Neuronal stem cell (in vitro differentiated cells): ENCODE results near the gene NPTN.
"Not testable (repeated sequence)": the region's sequence is repeated elsewhere in the genome, so short reads cannot be mapped to it uniquely, and the experiment has no call there.

ENCODE experiments used
- DNase-seq: peaks from one replicate; pipeline ENCODE4 v3.0.0-alpha.2; 2013; ENCODE audit warnings: low spot score
- H2AFZ ChIP-seq: one replicate; pipeline ENCODE4 v1.6.1; 2013; ENCODE audit warnings: mild to moderate bottlenecking, low read length, inconsistent platforms
- H2AK5ac ChIP-seq: 2 replicates; pipeline ENCODE4 v1.6.1; 2013; ENCODE audit warnings: low read depth, mild to moderate bottlenecking, inconsistent platforms, low read length, moderate library complexity, mixed read lengths
- H2BK120ac ChIP-seq: 2 replicates; pipeline ENCODE4 v1.6.1; 2013; ENCODE audit warnings: low read depth, mild to moderate bottlenecking, inconsistent platforms, low read length, moderate library complexity, mixed read lengths
- H2BK12ac ChIP-seq: one replicate; pipeline ENCODE4 v1.6.1; 2013; ENCODE audit warnings: low read length, inconsistent platforms
- H2BK15ac ChIP-seq: 2 replicates; pipeline ENCODE4 v1.6.1; 2013; ENCODE audit warnings: mild to moderate bottlenecking, low read length, inconsistent platforms, mixed read lengths
- H2BK5ac ChIP-seq: one replicate; pipeline ENCODE4 v1.6.1; 2013; ENCODE audit warnings: inconsistent platforms, mild to moderate bottlenecking, low read length, moderate library complexity
- H3K14ac ChIP-seq: one replicate; pipeline ENCODE4 v1.6.1; 2013; ENCODE audit warnings: low read length, inconsistent platforms
- H3K18ac ChIP-seq: 2 replicates; pipeline ENCODE4 v1.6.1; 2013; ENCODE audit warnings: low read length, inconsistent platforms
- H3K23ac ChIP-seq: 2 replicates; pipeline ENCODE4 v1.6.1; 2013; ENCODE audit warnings: low read depth, mild to moderate bottlenecking, mixed read lengths, low read length, inconsistent platforms; ENCODE audit not compliant: poor library complexity
- H3K27ac ChIP-seq: replicated peaks from 3 replicates; pipeline ENCODE4 v1.5.1; 2013; ENCODE audit warnings: low read length, inconsistent platforms
- H3K27me3 ChIP-seq, 3 experiments: 2 replicates each; pipeline ENCODE4 v1.6.1; 2013; ENCODE audit warnings: low read length in 3 of 3, mild to moderate bottlenecking in 2 of 3, inconsistent platforms in 1 of 3, low read depth in 1 of 3, mixed read lengths in 1 of 3, moderate library complexity in 1 of 3; ENCODE audit not compliant: control insufficient read depth in 3 of 3, insufficient read depth in 3 of 3
- H3K36me3 ChIP-seq, 2 donors: replicated peaks in 1 of 2; 2 replicates each; pipeline ENCODE4 v1.6.1; 2013; ENCODE audit warnings: low read length in 2 of 2; ENCODE audit not compliant: control insufficient read depth in 2 of 2, insufficient read depth in 2 of 2
- H3K4ac ChIP-seq: 2 replicates; pipeline ENCODE4 v1.6.1; 2013; ENCODE audit warnings: inconsistent platforms, mild to moderate bottlenecking, low read length, moderate library complexity
- H3K4me1 ChIP-seq, 2 donors: 1 replicate in 1 of 2; 2 replicates in 1 of 2; pipeline ENCODE4 v1.6.1; 2013; ENCODE audit warnings: low read length in 2 of 2, low read depth in 1 of 2; ENCODE audit not compliant: control insufficient read depth in 2 of 2, insufficient read depth in 1 of 2
- H3K4me2 ChIP-seq: one replicate; pipeline ENCODE4 v1.6.1; 2013; ENCODE audit warnings: mild to moderate bottlenecking, low read length, inconsistent platforms; ENCODE audit not compliant: insufficient read depth, poor library complexity, severe bottlenecking
- H3K4me3 ChIP-seq, 2 donors: 2 replicates each; pipeline ENCODE4 v1.5.1; 2013; ENCODE audit warnings: low read length in 2 of 2, mild to moderate bottlenecking in 2 of 2, inconsistent platforms in 1 of 2, moderate library complexity in 1 of 2
- H3K79me1 ChIP-seq: one replicate; pipeline ENCODE4 v1.6.1; 2013; ENCODE audit warnings: low read depth, mild to moderate bottlenecking, inconsistent platforms, low read length, moderate library complexity
- H3K9ac ChIP-seq: one replicate; pipeline ENCODE4 v1.6.1; 2013; ENCODE audit warnings: mild to moderate bottlenecking, low read depth, low read length, inconsistent platforms; ENCODE audit not compliant: poor library complexity
- H3K9me3 ChIP-seq, 2 donors: replicated peaks in 1 of 2; 2 replicates each; pipeline versions ENCODE3 to v1.6.1; 2013; ENCODE audit warnings: low read length in 2 of 2, mild to moderate bottlenecking in 2 of 2, inconsistent platforms in 1 of 2, low read depth in 1 of 2, mixed read lengths in 1 of 2, moderate library complexity in 1 of 2; ENCODE audit not compliant: control insufficient read depth in 2 of 2, insufficient read depth in 1 of 2
- H4K8ac ChIP-seq: one replicate; pipeline ENCODE4 v1.6.1; 2013; ENCODE audit warnings: low read depth, mild to moderate bottlenecking, inconsistent platforms, low read length, moderate library complexity
- H4K91ac ChIP-seq: one replicate; pipeline ENCODE4 v1.6.1; 2013; ENCODE audit warnings: low read length, low read depth, mild to moderate bottlenecking, inconsistent platforms; ENCODE audit not compliant: poor library complexity
- WGBS, 2 donors: extraction: QIAGEN DNeasy Blood & Tissue Kit; methylation state at CpG; one replicate each; pipeline ENCODE4 v1.1.7; 2013; ENCODE audit warnings: missing lambda C conversion rate in 2 of 2, mixed read lengths in 1 of 2; ENCODE audit not compliant: insufficient read length in 2 of 2, insufficient replicate concordance in 1 of 2; ENCODE audit errors: extremely low coverage in 2 of 2; 5-methylcytosine and 5-hydroxymethylcytosine counted together

Gene NPTN

DNA sequence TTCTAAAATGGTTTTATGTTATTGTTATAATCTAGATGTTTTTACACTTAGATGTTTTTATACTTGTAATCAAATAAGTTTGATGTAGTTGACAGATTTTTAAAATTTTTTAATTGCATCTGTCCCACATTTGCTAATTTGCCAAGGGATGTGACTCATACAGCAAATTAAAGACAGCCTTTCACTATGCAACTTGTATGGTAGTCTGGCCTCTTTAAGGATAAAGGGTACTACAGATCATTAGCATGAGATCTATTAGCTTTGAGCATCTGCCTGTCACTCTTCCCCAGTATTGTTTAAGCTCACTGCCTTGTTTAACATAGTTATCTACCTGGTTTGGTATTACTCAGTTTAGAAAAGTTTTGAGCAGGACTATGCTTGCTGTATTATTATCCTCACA is 83.0 kb downstream of the NPTN start:
- H2AFZ ChIP-seq, result no peak overlapping the region
- no peak overlapping the region for H4K8ac ChIP-seq
- no peak overlapping the region for H2BK5ac ChIP-seq
- no peak for DNase-seq
- H2BK12ac ChIP-seq, result no peak overlapping the region
- no peak overlapping the region for H3K4me2 ChIP-seq
- no peaks in the 10 kb centered on the region for H3K79me1 ChIP-seq
- H3K9me3 ChIP-seq, result no peaks in the 10 kb centered on the region
- H4K91ac ChIP-seq, result no peak overlapping the region
- H2AK5ac ChIP-seq, result no peak overlapping the region
- no peak overlapping the region for H2BK120ac ChIP-seq
- no peak overlapping the region for H3K14ac ChIP-seq
- no peaks in the 10 kb centered on the region for H3K27me3 ChIP-seq
- no peak overlapping the region for H3K4ac ChIP-seq
- no peak overlapping the region for H3K18ac ChIP-seq
- H3K27ac ChIP-seq, result no peak overlapping the region
- H3K36me3 ChIP-seq, result no peaks in the 10 kb centered on the region
- H3K4me3 ChIP-seq, result no peak overlapping the region
- H3K4me1 ChIP-seq, result no peaks in the 10 kb centered on the region
- no peak overlapping the region for H2BK15ac ChIP-seq
- no peak overlapping the region for H3K9ac ChIP-seq
- H3K23ac ChIP-seq, result no peak overlapping the region

DNA sequence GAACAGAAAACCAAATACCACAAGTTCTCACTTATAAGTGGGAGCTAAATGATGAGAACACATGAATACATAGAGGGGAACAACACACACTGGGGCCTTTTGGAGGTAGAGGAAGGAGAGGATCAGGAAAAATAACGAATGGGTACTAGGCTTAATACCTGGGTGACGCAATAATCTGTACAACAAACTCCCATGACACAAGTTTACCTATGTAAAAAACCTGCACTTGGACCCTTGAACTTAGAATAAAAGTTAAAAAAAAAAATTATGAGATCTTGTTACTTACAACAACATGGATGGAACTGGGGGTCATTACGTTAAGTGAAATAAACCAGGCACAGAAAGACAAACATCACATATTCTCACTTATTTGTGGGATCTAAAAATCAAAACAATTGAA is 84.3 kb downstream of the NPTN start:
- DNase-seq, H4K91ac ChIP-seq, H3K27me3 ChIP-seq, H2AFZ ChIP-seq, H3K4ac ChIP-seq, H4K8ac ChIP-seq, H2AK5ac ChIP-seq, H3K4me2 ChIP-seq, H3K27ac ChIP-seq, H3K36me3 ChIP-seq, H3K79me1 ChIP-seq, H3K23ac ChIP-seq, H3K9ac ChIP-seq, H2BK120ac ChIP-seq, H3K14ac ChIP-seq, H2BK15ac ChIP-seq, H3K4me1 ChIP-seq, H2BK12ac ChIP-seq, H3K9me3 ChIP-seq, H3K4me3 ChIP-seq, H3K18ac ChIP-seq, H2BK5ac ChIP-seq: not testable (repeated sequence)
- no CpG with 5 or more reads among the region's 3 CpGs for WGBS, 2 donors

DNA sequence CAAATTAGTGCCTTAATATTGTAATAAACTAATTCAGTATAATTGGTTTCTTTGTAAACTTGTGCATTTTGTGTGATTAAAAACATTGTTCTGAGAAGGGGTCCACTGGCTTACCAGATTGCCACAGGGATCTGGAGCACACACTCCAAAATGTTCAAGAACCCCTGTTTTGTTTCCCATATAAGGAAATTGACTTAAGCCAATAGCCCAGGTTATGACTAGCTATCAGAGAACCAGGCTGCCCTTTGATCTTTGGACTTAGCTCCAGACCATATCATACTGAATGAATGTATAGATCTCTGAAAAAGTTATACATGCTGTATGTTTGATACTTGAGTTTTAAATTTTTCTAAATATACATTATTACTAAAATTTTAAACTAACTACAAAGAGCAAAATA is 91.7 kb downstream of the NPTN start:
- H4K91ac ChIP-seq, result no peak overlapping the region
- H3K4me3 ChIP-seq, result no peak overlapping the region
- no peaks in the 10 kb centered on the region for H3K36me3 ChIP-seq
- no peaks in the 10 kb centered on the region for H3K27me3 ChIP-seq
- no peak overlapping the region for H4K8ac ChIP-seq
- no peak overlapping the region for H2BK120ac ChIP-seq
- H3K23ac ChIP-seq, result no peak overlapping the region
- no peak overlapping the region for H3K27ac ChIP-seq
- no peak overlapping the region for H2BK15ac ChIP-seq
- no peak overlapping the region for H3K14ac ChIP-seq
- no peak overlapping the region for H3K18ac ChIP-seq
- no peaks in the 10 kb centered on the region for H3K4me1 ChIP-seq
- DNase-seq, result no peak
- H3K4ac ChIP-seq, result no peak overlapping the region
- no peak overlapping the region for H2AK5ac ChIP-seq
- H3K9ac ChIP-seq, result no peak overlapping the region
- no peaks in the 10 kb centered on the region for H3K79me1 ChIP-seq
- no peak overlapping the region for H2BK12ac ChIP-seq
- H3K4me2 ChIP-seq, result no peak overlapping the region
- H2BK5ac ChIP-seq, result no peak overlapping the region
- no peaks in the 10 kb centered on the region for H3K9me3 ChIP-seq
- H2AFZ ChIP-seq, result no peak overlapping the region

DNA sequence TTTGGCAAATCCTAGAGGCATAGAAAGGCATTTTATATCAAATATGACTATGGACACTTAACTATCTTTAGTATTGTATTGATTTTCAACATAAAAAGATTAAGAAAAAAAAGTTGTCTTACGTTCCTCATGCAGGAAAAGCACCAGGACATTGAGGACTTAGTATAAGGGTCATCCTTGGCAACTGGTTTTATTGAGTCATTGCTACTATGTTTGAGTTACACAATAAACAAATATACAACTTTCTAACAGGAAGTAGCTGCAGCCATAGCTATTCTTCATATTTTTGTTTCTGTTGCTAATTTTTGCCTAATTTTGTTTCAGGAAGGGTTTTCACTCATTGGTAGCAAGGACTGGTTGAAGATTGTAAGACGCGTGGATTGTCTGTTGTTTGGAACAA is 93.0 kb downstream of the NPTN start:
- Histone ChIP-seq H3K27ac (no peak overlapping the region), H2BK120ac (no peak overlapping the region), H2AK5ac (no peak overlapping the region), H2BK5ac (no peak overlapping the region), H3K18ac (no peak overlapping the region), H2BK12ac (no peak overlapping the region), H3K4me2 (no peak overlapping the region), H4K91ac (no peak overlapping the region), H3K4ac (no peak overlapping the region), H3K79me1 (no peaks in the 10 kb centered on the region), H3K23ac (no peak overlapping the region), H3K4me3 (no peak overlapping the region), H2BK15ac (no peak overlapping the region), H3K9me3 (no peaks in the 10 kb centered on the region), H3K9ac (no peak overlapping the region), H3K27me3 (no peaks in the 10 kb centered on the region), H3K4me1 (no peaks in the 10 kb centered on the region), H3K36me3 (no peaks in the 10 kb centered on the region), H2AFZ (no peak overlapping the region), H3K14ac (no peak overlapping the region), H4K8ac (no peak overlapping the region)
- WGBS, 2 donors, result no CpG with 5 or more reads among the region's 3 CpGs
- DNase-seq, result no peak
